NCI-H1436 (cell line): ENCODE measurements around the gene FGF14.
"Not testable (repeated sequence)": the region's sequence is repeated elsewhere in the genome, so short reads cannot be mapped to it uniquely, and the experiment has no call there.

Experiments
- DNase-seq: peaks from one replicate; lab custom pipeline; 2025; lab: John Stamatoyannopoulos, UW

FGF14 gene

GRCh38 chr13:102195566-102196462 is 206.0 kb downstream of the FGF14 start:
- DNase-seq, result no peak

- no peak for DNase-seq
These were observed 209.0 kb downstream of the FGF14 start for GRCh38 chr13:102192858-102193257.

GRCh38 chr13:102191951-102192502 is 209.8 kb downstream of the FGF14 start:
- no peak for DNase-seq

- DNase-seq, result no peak
These were observed 210.9 kb downstream of the FGF14 start for GRCh38 chr13:102190930-102191329.

GRCh38 chr13:102187313-102187712 is 214.5 kb downstream of the FGF14 start:
- DNase-seq, result no peak

- no peak for DNase-seq
These were observed 216.4 kb downstream of the FGF14 start for GRCh38 chr13:102185375-102185984.

- DNase-seq, result no peak
These were observed 218.2 kb downstream of the FGF14 start for GRCh38 chr13:102183509-102184182.

- no peak for DNase-seq
These were observed 219.7 kb downstream of the FGF14 start for GRCh38 chr13:102182170-102182569.

- no peak for DNase-seq
These were observed 224.4 kb downstream of the FGF14 start for GRCh38 chr13:102177431-102177830.

GRCh38 chr13:102176846-102177245 is 225.0 kb downstream of the FGF14 start:
- DNase-seq, result no peak

- DNase-seq, result no peak
These were observed 229.4 kb downstream of the FGF14 start for GRCh38 chr13:102172406-102172805.

GRCh38 chr13:102170305-102170704 is 231.5 kb downstream of the FGF14 start:
- DNase-seq, result no peak

GRCh38 chr13:102169471-102170015 is 232.3 kb downstream of the FGF14 start:
- DNase-seq, result no peak

- DNase-seq, result no peak
These were observed 249.1 kb downstream of the FGF14 start for GRCh38 chr13:102152790-102153189.

GRCh38 chr13:102147353-102147752 is 254.5 kb downstream of the FGF14 start:
- DNase-seq, result no peak

- no peak for DNase-seq
These were observed 256.1 kb downstream of the FGF14 start for GRCh38 chr13:102145750-102146149.

- no peak for DNase-seq
These were observed 259.4 kb downstream of the FGF14 start for GRCh38 chr13:102142473-102142826.

- no peak for DNase-seq
These were observed 260.0 kb downstream of the FGF14 start for GRCh38 chr13:102141625-102142472.

- no peak for DNase-seq
These were observed 262.2 kb downstream of the FGF14 start for GRCh38 chr13:102139626-102140025.

GRCh38 chr13:102138635-102139190 is 263.1 kb downstream of the FGF14 start:
- no peak for DNase-seq

GRCh38 chr13:102137904-102138303 is 263.9 kb downstream of the FGF14 start:
- DNase-seq, result not testable (repeated sequence)
